GM23338 (cell line): ENCODE results near the gene KIF24.

Experiments used
- CREB1 ChIP-seq: fragments of 250-450 bp; sonication (Bioruptor Pico); IDR thresholded peaks from 2 replicates; pipeline ENCODE4 v1.5.0; 2020; ENCODE audit warnings: low read depth, mild to moderate bottlenecking, moderate library complexity
- EZH2 ChIP-seq: fragments of 200-600 bp; sonication (generic); IDR thresholded peaks from one replicate; pipeline ENCODE4 v1.8.0; 2017; ENCODE audit warnings: antibody characterized with exemption, mild to moderate bottlenecking, low read depth; ENCODE audit not compliant: unreplicated experiment
- EZH2phosphoT487 ChIP-seq: fragments of 200-600 bp; sonication (generic); IDR thresholded peaks from one replicate; pipeline ENCODE4 v1.8.1; 2018; ENCODE audit warnings: antibody characterized with exemption; ENCODE audit not compliant: unreplicated experiment
- JUNB ChIP-seq: IDR thresholded peaks from one replicate; pipeline ENCODE4 v1.6.1; 2016; ENCODE audit warnings: antibody characterized with exemption; ENCODE audit not compliant: unreplicated experiment
- POLR2AphosphoS5 ChIP-seq: IDR thresholded peaks from 2 replicates; pipeline ENCODE4 v1.6.1; 2016; ENCODE audit warnings: antibody characterized with exemption, low read depth
- STAT1 ChIP-seq: IDR thresholded peaks from one replicate; pipeline ENCODE4 v1.6.1; 2016; ENCODE audit warnings: antibody characterized with exemption; ENCODE audit not compliant: unreplicated experiment
- ZNF114 ChIP-seq: fragments of 250-450 bp; sonication (Bioruptor Pico); IDR thresholded peaks from 2 replicates; pipeline ENCODE4 v1.5.0; 2020; ENCODE audit warnings: mild to moderate bottlenecking, moderate library complexity
- TF ChIP-seq, protein P1 (sequence below), 2 experiments: fragments of 200-600 bp in 1 of 2; sonication (generic) in 1 of 2; conservative IDR thresholded peaks; 2 replicates each; pipeline versions ENCODE4 v1.5.1 to v1.6.1; 2016 to 2017; ENCODE audit warnings: antibody characterized with exemption in 2 of 2, low read depth in 2 of 2, mild to moderate bottlenecking in 2 of 2, moderate library complexity in 1 of 2
- TF ChIP-seq, protein P2 (sequence below): fragments of 250-450 bp; sonication (Bioruptor Pico); IDR thresholded peaks from 2 replicates; pipeline ENCODE4 v1.5.0; 2020; ENCODE audit warnings: mild to moderate bottlenecking, moderate library complexity
- TF ChIP-seq, protein P3 (sequence below): IDR thresholded peaks from one replicate; pipeline ENCODE4 v1.6.1; 2018; ENCODE audit warnings: antibody characterized with exemption; ENCODE audit not compliant: unreplicated experiment

DNA sequence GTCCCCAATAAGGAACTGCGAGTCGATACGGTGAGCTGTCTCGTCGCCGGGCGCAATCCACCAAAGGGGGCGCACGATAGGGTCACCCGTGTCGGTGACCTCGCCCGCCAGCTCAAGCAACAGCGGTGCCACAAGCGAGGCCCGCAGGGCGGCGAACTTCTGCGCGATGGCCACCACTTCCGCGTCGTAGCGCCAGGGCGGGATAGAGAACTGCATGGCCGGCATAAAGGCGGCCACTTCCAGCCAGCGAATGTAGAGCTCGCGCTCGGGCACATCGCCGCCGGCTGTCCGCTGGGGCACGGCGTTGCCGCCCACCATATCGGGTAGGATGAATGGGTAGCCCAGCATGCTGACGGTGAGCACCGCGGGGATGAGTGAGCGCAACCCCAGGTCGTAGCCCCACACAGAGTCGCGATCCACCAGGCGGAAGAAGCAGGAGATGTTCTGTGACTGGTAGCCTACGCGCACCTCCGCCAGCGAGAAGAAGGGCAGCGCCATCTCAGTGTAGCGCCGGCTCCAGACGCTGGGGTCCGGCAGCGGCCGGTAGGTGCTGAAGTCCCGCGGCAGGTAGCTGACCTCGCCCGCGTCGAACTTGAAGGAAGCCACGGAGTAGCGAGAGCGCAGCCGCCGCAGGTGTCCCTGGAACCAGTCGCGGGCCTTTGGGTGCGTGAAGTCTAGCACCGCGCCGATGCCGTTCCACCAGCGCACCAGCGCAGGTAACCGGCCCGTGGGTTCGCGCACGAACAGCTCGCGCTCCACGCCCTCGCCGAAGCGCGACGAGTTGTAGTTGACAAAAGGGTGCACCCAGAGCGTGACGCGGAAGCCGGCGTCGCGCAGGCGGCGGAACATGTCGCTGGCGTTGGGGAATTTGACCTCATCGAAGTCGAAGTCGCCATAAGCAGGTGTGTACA lies 42.2 kb upstream of the KIF24 start:
- TF ChIP-seq, protein P1, sequence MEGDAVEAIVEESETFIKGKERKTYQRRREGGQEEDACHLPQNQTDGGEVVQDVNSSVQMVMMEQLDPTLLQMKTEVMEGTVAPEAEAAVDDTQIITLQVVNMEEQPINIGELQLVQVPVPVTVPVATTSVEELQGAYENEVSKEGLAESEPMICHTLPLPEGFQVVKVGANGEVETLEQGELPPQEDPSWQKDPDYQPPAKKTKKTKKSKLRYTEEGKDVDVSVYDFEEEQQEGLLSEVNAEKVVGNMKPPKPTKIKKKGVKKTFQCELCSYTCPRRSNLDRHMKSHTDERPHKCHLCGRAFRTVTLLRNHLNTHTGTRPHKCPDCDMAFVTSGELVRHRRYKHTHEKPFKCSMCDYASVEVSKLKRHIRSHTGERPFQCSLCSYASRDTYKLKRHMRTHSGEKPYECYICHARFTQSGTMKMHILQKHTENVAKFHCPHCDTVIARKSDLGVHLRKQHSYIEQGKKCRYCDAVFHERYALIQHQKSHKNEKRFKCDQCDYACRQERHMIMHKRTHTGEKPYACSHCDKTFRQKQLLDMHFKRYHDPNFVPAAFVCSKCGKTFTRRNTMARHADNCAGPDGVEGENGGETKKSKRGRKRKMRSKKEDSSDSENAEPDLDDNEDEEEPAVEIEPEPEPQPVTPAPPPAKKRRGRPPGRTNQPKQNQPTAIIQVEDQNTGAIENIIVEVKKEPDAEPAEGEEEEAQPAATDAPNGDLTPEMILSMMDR (conservative IDR thresholded peaks at IDR 0.05; ENCODE audit: low read depth in 2 of 2): no peak
- TF ChIP-seq, protein P2, sequence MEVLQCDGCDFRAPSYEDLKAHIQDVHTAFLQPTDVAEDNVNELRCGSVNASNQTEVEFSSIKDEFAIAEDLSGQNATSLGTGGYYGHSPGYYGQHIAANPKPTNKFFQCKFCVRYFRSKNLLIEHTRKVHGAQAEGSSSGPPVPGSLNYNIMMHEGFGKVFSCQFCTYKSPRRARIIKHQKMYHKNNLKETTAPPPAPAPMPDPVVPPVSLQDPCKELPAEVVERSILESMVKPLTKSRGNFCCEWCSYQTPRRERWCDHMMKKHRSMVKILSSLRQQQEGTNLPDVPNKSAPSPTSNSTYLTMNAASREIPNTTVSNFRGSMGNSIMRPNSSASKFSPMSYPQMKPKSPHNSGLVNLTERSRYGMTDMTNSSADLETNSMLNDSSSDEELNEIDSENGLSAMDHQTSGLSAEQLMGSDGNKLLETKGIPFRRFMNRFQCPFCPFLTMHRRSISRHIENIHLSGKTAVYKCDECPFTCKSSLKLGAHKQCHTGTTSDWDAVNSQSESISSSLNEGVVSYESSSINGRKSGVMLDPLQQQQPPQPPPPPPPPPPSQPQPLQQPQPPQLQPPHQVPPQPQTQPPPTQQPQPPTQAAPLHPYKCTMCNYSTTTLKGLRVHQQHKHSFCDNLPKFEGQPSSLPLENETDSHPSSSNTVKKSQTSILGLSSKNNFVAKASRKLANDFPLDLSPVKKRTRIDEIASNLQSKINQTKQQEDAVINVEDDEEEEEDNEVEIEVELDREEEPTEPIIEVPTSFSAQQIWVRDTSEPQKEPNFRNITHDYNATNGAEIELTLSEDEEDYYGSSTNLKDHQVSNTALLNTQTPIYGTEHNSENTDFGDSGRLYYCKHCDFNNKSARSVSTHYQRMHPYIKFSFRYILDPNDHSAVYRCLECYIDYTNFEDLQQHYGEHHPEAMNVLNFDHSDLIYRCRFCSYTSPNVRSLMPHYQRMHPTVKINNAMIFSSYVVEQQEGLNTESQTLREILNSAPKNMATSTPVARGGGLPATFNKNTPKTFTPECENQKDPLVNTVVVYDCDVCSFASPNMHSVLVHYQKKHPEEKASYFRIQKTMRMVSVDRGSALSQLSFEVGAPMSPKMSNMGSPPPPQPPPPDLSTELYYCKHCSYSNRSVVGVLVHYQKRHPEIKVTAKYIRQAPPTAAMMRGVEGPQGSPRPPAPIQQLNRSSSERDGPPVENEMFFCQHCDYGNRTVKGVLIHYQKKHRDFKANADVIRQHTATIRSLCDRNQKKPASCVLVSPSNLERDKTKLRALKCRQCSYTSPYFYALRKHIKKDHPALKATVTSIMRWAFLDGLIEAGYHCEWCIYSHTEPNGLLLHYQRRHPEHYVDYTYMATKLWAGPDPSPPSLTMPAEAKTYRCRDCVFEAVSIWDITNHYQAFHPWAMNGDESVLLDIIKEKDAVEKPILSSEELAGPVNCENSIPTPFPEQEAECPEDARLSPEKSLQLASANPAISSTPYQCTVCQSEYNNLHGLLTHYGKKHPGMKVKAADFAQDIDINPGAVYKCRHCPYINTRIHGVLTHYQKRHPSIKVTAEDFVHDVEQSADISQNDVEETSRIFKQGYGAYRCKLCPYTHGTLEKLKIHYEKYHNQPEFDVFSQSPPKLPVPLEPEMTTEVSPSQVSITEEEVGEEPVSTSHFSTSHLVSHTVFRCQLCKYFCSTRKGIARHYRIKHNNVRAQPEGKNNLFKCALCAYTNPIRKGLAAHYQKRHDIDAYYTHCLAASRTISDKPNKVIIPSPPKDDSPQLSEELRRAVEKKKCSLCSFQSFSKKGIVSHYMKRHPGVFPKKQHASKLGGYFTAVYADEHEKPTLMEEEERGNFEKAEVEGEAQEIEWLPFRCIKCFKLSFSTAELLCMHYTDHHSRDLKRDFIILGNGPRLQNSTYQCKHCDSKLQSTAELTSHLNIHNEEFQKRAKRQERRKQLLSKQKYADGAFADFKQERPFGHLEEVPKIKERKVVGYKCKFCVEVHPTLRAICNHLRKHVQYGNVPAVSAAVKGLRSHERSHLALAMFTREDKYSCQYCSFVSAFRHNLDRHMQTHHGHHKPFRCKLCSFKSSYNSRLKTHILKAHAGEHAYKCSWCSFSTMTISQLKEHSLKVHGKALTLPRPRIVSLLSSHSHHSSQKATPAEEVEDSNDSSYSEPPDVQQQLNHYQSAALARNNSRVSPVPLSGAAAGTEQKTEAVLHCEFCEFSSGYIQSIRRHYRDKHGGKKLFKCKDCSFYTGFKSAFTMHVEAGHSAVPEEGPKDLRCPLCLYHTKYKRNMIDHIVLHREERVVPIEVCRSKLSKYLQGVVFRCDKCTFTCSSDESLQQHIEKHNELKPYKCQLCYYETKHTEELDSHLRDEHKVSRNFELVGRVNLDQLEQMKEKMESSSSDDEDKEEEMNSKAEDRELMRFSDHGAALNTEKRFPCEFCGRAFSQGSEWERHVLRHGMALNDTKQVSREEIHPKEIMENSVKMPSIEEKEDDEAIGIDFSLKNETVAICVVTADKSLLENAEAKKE: no peak
- TF ChIP-seq EZH2: no peak
- no peak for TF ChIP-seq EZH2phosphoT487
- no peak for TF ChIP-seq POLR2AphosphoS5
- TF ChIP-seq CREB1 (CRISPR knock-in tag): no peak
- TF ChIP-seq, protein P3, sequence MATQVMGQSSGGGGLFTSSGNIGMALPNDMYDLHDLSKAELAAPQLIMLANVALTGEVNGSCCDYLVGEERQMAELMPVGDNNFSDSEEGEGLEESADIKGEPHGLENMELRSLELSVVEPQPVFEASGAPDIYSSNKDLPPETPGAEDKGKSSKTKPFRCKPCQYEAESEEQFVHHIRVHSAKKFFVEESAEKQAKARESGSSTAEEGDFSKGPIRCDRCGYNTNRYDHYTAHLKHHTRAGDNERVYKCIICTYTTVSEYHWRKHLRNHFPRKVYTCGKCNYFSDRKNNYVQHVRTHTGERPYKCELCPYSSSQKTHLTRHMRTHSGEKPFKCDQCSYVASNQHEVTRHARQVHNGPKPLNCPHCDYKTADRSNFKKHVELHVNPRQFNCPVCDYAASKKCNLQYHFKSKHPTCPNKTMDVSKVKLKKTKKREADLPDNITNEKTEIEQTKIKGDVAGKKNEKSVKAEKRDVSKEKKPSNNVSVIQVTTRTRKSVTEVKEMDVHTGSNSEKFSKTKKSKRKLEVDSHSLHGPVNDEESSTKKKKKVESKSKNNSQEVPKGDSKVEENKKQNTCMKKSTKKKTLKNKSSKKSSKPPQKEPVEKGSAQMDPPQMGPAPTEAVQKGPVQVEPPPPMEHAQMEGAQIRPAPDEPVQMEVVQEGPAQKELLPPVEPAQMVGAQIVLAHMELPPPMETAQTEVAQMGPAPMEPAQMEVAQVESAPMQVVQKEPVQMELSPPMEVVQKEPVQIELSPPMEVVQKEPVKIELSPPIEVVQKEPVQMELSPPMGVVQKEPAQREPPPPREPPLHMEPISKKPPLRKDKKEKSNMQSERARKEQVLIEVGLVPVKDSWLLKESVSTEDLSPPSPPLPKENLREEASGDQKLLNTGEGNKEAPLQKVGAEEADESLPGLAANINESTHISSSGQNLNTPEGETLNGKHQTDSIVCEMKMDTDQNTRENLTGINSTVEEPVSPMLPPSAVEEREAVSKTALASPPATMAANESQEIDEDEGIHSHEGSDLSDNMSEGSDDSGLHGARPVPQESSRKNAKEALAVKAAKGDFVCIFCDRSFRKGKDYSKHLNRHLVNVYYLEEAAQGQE: no peak
- TF ChIP-seq STAT1: no peak
- no peak for TF ChIP-seq JUNB
- TF ChIP-seq ZNF114 (CRISPR knock-in tag): no peak
